KG1 (cell line): ENCODE results near the gene PRPSAP2.
"Not testable (repeated sequence)": the region's sequence is repeated elsewhere in the genome, so short reads cannot be mapped to it uniquely, and the experiment has no call there.

Experiments used
- DNase-seq: peaks from one replicate; lab custom pipeline; 2025; lab: John Stamatoyannopoulos, UW

The PRPSAP2 gene

GRCh38 chr17:18889658-18890057 lies 31.7 kb downstream of the PRPSAP2 start:
- DNase-seq, result no peak

GRCh38 chr17:18891541-18891940 lies 33.6 kb downstream of the PRPSAP2 start:
- no peak for DNase-seq

- no peak for DNase-seq
These were observed 38.2 kb downstream of the PRPSAP2 start for GRCh38 chr17:18896146-18896545.

DNA sequence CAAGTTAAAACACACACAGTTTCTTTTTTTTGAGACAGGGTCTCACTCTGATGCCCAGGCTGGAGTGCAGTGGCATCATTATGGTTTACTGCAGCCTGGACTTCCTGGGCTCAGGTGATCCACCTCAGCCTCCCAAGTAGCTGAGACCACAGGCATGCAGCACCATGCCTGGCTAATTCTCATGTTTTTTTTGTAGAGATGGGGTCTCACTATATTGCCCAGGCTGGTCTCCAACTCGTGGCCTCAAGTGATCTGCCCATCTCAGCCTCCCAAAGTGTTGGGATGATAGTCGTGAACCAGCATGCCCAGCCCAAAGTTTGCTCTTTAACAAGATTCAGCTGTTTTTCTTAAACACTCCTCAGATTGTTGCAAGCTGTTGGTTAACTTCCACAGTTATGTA lies 39.0 kb downstream of the PRPSAP2 start:
- no peak for DNase-seq

DNA sequence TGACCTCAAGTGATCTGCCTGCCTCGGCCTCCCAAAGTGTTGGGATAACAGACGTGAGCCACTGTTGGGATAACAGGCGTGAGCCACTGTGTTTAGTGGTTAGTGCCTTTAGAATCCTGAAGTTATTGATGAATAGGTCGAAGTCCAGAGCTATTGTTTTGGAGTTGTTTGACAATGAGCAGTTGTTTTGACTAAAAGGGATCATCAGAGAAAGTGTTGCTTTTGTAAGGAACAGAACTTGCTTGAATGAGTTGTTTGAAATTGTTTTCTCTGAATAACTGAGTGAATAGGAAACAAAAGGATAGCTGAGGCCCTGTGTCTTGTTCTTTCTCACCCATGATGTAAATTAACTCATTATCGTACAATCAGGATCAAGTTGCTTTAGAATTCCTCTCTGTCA lies 46.6 kb downstream of the PRPSAP2 start:
- DNase-seq, result no peak

DNA sequence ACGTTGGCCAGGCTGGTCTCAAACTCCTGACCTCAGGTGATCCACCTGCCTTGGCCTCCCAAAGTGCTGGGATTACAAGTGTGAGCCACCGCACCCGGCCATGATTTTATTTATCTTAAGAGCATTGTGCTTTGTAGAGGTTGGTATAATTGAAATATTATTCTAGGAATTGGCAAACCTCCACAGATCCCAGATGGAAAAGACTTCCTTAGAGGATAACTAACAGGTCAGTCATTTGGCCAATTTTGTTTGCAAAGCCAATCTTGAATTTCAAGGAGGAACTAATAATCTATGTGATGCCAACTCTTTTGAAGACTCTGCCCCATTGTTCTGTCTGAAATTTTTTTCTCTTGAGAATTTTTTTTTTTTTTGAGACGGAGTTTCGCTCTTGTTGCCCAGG lies 47.3 kb downstream of the PRPSAP2 start:
- no peak for DNase-seq

DNA sequence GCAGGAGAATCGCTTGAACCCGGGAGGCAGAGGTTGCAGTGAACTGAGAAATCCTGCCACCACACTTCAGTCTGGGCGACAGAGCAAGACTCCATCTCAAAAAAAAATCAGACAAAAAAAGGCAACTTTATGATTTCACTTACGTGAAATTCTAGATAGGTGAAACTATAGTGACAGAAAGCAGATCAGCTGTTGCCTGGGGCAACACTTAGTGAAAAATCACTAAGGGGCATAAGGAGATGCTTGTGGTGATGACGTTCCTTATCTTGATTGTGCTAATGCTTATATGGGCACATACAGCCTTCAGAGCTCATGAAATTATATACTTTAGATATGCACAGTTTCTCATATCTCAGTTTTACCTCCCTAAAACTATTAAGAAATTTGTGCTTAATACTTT lies 52.4 kb downstream of the PRPSAP2 start:
- no peak for DNase-seq

- DNase-seq, result no peak
These were observed 53.0 kb downstream of the PRPSAP2 start for GRCh38 chr17:18910881-18911280.

GRCh38 chr17:18916816-18917500 lies 59.0 kb downstream of the PRPSAP2 start:
- no peak for DNase-seq

DNA sequence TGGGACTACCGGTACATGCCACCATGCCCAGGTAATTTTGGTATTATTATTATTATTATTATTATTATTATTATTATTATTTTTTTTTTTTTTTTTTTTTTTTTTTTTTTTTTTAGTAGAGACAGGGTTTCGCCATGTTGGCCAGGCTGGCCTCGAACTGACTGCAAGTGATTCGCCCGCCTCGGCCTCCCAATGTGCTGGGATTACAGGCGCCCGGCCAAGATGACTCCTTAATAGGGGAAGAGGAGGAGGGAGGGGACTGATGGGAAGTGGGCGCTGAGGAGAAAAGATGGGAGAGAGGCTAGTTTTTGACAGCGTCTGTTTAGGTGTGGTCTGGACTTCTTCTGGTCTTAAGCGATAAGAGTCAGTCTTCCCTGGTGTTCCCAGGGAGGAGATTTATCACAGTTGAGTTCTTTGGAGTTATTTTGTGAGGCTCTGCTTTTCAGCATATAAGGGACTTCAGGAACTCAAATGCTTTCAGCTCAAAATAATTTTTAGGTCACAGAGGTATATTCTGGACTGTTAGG lies 59.6 kb downstream of the PRPSAP2 start:
- no peak for DNase-seq

DNA sequence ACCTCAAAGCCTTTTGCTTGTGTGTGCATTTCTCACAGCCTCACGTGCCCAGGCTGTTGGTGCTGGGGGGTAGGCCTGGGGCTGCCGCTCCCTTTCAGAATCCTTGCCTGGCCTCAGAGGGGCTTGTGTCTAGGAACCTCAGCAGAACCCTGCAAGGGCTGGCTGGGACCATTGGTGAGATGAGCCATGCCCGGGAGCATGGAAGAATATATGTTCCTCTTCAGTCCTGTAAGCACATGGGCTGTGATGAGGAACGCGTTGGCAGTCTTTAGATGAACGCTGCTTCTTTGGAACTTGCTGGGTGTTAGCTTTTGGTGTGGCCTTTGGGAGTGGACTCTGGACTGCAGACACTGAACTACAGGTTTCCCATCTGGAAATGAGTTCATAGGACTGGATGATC lies 62.0 kb downstream of the PRPSAP2 start:
- no peak for DNase-seq

- DNase-seq, result no peak
These were observed 63.0 kb downstream of the PRPSAP2 start for GRCh38 chr17:18920911-18921441.

DNA sequence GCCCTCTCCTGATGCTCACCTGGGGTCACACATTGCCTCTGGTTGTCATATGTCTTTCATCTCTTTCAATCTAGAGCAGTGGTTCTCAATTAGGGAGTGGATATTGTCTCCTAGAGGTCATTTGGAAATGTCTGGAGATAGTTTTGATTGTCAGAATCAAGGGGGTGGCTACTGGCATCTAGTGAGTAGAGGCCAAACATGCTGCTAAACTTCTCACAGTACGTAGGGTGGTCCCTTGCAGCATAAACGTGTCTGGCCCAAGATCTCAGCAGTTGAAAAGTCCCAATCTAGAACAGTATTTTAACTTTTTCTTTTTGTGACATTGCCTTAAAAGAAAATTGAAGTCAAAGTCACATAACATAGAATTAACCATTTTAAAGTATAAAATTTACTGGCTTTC lies 63.6 kb downstream of the PRPSAP2 start:
- no peak for DNase-seq

DNA sequence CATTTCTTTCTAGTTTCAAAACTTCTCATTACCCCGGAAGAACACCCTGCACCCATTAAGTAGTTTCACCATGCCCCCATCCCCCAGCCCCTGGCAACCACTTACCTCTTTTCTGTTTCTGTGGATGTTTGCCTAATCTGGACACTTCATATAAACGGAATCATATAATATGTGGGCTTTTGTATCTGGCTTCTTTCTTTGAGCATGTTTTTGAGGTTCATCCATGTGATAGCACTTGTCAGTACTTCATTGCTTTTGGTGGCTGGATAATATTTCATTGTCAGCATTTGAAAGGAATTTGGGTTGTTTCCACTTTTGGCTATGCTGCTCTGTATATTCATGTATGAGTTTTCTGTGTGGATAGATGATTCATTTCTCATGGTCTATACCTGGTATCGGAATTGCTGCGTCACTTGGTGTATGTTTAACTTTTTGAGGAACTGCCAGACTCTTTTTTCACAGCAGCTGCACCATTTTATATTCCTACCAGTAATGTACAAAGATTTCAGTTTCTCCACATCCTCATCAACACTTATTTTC lies 64.1 kb downstream of the PRPSAP2 start:
- no peak for DNase-seq

DNA sequence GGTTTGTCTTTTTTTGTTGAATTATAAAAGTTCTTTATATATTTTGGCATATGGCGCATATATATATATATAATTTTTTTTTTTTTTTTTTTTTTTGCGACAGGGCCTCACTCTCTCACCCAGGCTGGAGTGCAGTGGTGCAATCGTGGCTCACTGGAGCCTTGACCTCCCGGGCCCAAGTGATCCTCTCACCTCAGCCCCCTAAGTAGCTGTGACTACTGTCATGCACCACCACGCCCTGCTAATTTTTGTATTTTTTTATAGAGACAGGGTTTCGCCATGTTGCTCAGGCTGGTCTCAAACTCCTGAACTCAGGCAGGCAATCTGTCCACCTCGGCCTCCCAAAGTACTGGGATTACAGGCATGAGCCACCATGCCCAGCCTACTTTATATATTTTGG lies 64.7 kb downstream of the PRPSAP2 start:
- DNase-seq, result not testable (repeated sequence)

GRCh38 chr17:18925187-18925586 lies 67.3 kb downstream of the PRPSAP2 start:
- DNase-seq, result no peak

GRCh38 chr17:18928628-18929125 lies 70.7 kb downstream of the PRPSAP2 start:
- DNase-seq, result no peak

DNA sequence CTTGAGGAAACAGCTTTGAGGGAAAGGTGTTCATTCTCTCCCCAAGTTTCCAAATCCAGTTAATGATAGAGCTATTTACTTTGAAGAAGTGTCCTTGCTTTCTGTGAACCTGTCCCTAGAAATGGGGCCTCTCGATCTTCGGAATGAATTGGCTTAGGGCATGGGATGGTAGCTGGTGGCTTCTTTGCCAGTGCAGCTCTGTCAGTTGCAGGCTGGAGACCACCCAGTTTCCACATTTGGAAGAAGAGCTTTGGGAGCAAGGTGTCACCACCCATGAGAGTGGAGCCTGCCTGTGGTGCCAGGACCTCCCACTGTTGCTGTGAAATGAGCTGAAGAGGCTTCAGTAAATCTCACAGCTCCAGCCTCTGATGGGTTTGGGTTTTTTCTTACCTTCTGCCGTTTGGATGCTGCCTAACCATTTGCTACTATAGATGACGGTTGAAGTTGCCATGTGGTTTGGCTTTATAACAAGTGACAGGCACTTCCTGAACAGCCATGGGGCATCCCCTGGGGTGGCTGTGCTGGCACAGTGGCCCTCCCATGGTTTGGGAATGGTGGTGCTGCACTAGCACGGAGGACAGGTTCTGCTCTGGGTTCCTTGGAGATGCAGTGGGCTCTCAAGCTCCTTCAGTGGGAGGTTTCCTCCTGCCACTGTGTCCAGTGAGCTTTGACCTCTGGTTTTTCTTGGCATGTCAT lies 74.6 kb downstream of the PRPSAP2 start:
- no peak for DNase-seq

DNA sequence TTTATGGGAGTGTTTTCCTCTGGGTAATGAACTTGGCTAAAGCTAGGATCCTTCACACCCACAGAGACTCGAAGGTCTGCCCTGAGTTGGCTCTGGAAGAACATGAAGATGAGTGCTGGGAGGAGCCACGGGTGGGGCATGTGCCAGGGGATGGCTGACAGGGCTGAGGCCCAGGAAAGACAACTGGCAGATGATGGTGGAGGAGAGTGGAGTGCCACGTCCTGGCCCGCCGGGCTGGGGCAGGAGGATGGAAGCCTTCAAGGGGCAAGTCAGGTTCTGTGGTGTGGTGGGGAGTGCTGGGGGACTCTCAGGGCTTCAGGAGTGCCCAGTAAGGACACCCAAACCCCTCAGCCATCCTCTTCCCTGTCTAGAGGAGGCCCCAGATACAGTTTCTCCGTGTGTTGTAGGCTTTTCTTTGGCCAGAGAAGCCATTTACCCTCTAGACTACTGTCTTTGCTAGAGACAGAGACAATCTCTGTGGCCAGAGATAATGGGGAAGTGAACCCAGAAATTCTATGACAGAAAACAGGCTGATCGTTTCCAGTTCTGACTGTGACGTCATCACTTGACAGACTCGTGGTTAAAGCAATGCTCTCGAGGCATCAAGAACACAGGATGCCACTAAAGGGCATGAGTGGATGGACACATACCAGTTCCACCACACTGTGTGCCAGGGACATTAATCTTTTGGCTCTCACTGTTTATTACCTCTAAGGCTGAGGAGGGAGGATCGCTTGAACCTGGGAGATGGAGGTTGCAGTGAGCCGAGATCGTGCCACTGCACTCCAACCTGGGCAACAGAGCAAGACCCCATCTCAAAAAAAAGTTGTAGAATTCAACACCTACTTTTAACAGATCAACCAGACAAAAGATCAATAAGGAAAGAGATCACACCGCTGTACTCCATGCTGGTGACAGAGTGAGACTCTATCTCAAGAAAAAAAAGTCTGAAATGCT lies 75.4 kb downstream of the PRPSAP2 start:
- no peak for DNase-seq

DNA sequence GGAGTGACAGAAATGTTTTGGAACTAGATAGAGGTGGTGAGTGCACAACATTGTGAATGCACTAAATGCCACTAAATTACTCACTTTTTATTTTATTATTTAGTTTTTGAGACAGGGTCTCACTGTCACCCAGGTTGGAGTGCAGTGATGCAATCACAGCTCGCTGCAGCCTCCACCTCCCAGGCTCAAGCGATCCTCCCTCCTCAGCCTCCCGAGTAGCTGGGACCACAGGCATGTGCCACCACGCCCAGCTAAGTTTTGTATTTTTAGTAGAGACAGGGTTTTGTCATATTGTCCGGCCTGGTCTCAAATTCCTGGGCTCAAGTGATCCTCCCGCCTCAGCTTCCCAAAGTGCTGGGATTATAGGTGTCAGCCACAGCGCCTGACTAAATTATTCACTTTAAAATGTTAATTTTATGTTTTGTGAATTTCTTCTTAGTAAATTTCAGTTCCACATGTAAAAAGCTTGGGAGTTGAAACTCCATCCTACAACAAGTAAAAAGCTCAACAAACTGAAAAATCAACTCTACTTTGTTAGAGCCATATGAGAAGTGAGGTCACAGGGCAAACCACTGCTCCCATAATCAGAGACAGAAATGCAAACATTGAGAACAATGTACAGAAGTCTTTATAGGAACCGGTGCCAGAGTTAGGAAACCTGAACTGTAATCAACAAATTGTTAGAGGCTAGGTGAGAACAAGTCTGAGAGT lies 80.2 kb downstream of the PRPSAP2 start:
- DNase-seq, result no peak

DNA sequence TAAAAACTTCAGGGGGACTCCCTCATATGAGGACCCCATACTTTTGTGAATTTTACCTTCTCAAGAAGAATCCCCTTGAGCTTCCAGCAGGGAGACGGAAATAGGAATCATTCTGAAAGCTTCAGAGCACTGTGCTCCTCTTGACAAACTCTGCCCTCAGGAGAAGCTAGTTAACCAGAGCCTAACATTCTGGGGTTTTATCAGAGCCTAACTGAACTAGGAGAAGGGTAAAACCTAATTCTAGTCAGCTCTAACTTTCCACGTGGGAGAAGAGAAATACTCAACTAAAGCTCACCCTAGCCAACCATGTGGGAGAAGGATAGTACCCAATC lies 80.7 kb downstream of the PRPSAP2 start:
- DNase-seq, result no peak
